Hepatocyte (in vitro differentiated cells): Measurements from ENCODE around the gene SND1.

Experiments used
- EZH2 ChIP-seq: fragments of 200-600 bp; sonication (generic); IDR thresholded peaks from 2 replicates; pipeline ENCODE4 v1.6.1; 2016; ENCODE audit warnings: antibody characterized with exemption, mild to moderate bottlenecking, borderline replicate concordance
- EZH2phosphoT487 ChIP-seq: fragments of 200-600 bp; sonication (generic); IDR thresholded peaks from one replicate; pipeline ENCODE4 v1.6.1; 2018; ENCODE audit warnings: antibody characterized with exemption, mild to moderate bottlenecking, low read depth, moderate library complexity; ENCODE audit not compliant: unreplicated experiment, severe bottlenecking
- TF ChIP-seq, protein P1 (sequence below): fragments of 200-600 bp; sonication (generic); IDR thresholded peaks from 2 replicates; pipeline ENCODE4 v1.5.1; 2016; ENCODE audit warnings: antibody characterized with exemption, mild to moderate bottlenecking; ENCODE audit not compliant: poor library complexity

DNA sequence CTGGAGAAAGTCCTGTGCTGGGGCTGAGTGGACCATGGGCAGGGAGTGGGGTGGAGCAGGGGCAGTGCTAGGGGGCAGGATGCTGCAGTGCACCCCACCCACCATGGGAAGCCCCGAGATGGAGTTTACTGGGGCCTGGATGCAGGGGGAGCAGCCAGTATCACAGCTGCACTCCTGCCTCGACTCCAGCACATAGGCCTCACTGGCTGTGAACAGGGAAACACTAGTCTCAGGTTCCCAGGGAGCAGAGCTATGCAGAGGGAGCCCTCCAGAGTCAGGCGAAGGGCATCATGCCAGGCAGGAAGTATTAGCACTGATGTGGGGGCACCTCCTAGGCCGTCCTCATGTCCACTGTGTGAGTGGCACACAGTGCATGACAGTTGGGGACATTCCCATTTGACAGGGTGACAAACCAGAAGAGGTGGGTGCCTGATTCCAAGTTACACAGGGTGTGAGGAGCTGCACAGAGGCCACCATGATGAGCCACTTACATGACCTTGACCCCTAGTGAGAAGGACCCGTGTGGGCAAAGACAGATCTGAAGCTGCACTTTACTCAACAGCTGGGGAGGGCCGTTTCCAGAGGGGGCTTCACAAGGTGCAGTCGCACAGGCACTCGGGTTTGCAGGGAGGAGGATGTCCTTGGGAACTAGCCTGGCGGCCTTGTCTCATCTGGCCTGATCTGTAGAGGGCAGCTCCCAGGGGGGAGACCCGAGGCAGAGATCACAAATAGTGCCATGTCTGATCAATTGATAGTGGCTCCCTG lies 449.1 kb downstream of the SND1 start:
- TF ChIP-seq, protein P1, sequence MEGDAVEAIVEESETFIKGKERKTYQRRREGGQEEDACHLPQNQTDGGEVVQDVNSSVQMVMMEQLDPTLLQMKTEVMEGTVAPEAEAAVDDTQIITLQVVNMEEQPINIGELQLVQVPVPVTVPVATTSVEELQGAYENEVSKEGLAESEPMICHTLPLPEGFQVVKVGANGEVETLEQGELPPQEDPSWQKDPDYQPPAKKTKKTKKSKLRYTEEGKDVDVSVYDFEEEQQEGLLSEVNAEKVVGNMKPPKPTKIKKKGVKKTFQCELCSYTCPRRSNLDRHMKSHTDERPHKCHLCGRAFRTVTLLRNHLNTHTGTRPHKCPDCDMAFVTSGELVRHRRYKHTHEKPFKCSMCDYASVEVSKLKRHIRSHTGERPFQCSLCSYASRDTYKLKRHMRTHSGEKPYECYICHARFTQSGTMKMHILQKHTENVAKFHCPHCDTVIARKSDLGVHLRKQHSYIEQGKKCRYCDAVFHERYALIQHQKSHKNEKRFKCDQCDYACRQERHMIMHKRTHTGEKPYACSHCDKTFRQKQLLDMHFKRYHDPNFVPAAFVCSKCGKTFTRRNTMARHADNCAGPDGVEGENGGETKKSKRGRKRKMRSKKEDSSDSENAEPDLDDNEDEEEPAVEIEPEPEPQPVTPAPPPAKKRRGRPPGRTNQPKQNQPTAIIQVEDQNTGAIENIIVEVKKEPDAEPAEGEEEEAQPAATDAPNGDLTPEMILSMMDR: no peak
- TF ChIP-seq EZH2: no peak
- TF ChIP-seq EZH2phosphoT487: no peak
